ENCODE data around the gene TAX1BP1. TPM values are rescaled to one million over a fixed set of nuclear protein-coding genes. Genes with fewer than 3 reads are reported as not detected.

The TAX1BP1 gene
- polyA plus RNA-seq, 1 donor from 2014 or later: 115 TPM

DNA sequence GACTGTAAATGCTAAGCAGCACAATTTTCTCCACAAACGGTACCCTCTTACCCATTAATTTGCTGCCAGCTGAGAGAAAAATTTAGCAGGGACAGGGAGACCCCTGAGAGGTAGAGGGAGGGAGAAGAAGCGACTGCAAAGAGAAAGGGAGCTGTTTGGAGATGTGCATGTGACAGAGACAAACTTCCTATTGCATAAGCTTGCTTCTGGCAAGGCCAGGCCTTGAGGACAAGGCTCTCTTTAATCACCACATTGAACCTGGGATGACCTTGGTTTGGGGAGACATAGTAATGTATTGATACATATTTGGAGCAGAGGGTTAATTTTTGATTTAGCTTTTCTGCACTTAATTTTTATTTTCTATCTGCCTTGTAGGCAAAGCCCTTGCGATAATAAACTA, 46.2 kb upstream of the TAX1BP1 start:
- TF ChIP-seq EZH2 (IDR thresholded peaks at IDR 0.05; ENCODE audit: borderline replicate concordance, insufficient read depth, low read length, poor library complexity, severe bottlenecking) (no peak), MXI1 (conservative IDR thresholded peaks at IDR 0.05; ENCODE audit: poor library complexity, severe bottlenecking) (no peak), REST (IDR thresholded peaks at IDR 0.05; ENCODE audit: borderline replicate concordance) (no peak), SMC3 (conservative IDR thresholded peaks at IDR 0.05; ENCODE audit: poor library complexity) (no peak), RAD21 (conservative IDR thresholded peaks at IDR 0.05) (no peak), EP300 (conservative IDR thresholded peaks at IDR 0.05; ENCODE audit: poor library complexity, severe bottlenecking) (no peak), TAF1 (IDR thresholded peaks at IDR 0.05; ENCODE audit: low read depth) (no peak), POLR2AphosphoS5 (IDR thresholded peaks at IDR 0.05) (no peak)
- TF ChIP-seq, protein P1, sequence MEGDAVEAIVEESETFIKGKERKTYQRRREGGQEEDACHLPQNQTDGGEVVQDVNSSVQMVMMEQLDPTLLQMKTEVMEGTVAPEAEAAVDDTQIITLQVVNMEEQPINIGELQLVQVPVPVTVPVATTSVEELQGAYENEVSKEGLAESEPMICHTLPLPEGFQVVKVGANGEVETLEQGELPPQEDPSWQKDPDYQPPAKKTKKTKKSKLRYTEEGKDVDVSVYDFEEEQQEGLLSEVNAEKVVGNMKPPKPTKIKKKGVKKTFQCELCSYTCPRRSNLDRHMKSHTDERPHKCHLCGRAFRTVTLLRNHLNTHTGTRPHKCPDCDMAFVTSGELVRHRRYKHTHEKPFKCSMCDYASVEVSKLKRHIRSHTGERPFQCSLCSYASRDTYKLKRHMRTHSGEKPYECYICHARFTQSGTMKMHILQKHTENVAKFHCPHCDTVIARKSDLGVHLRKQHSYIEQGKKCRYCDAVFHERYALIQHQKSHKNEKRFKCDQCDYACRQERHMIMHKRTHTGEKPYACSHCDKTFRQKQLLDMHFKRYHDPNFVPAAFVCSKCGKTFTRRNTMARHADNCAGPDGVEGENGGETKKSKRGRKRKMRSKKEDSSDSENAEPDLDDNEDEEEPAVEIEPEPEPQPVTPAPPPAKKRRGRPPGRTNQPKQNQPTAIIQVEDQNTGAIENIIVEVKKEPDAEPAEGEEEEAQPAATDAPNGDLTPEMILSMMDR (IDR thresholded peaks at IDR 0.05; ENCODE audit: poor library complexity, severe bottlenecking): no peak
- H3K4me3 ChIP-seq (ENCODE audit: low read length): no peak overlapping the region
- no peaks in the 10 kb centered on the region for H4K20me1 ChIP-seq (ENCODE audit: insufficient read depth)
- no peak overlapping the region for H2AFZ ChIP-seq (ENCODE audit: low read depth, low read length)
- H3F3A ChIP-seq (ENCODE audit: insufficient read depth, low read length, poor library complexity, severe bottlenecking): no peaks in the 10 kb centered on the region
- H3K9me3 ChIP-seq (ENCODE audit: low read length): no peaks in the 10 kb centered on the region
- no peak overlapping the region for H3K27ac ChIP-seq (ENCODE audit: low read length)
- H3K79me2 ChIP-seq (replicated peaks; ENCODE audit: insufficient read depth, low read length): no peaks in the 10 kb centered on the region
- H3K36me3 ChIP-seq (ENCODE audit: insufficient read depth, low read length): no peaks in the 10 kb centered on the region
- no peaks in the 10 kb centered on the region for H3K9me2 ChIP-seq (ENCODE audit: insufficient read depth, low read length)
- H3K27me3 ChIP-seq (ENCODE audit: insufficient read depth, low read depth, low read length): no peaks in the 10 kb centered on the region
- H3K9ac ChIP-seq (ENCODE audit: low read length): no peak overlapping the region
- H3K4me2 ChIP-seq (ENCODE audit: low read length): no peak overlapping the region

DNA sequence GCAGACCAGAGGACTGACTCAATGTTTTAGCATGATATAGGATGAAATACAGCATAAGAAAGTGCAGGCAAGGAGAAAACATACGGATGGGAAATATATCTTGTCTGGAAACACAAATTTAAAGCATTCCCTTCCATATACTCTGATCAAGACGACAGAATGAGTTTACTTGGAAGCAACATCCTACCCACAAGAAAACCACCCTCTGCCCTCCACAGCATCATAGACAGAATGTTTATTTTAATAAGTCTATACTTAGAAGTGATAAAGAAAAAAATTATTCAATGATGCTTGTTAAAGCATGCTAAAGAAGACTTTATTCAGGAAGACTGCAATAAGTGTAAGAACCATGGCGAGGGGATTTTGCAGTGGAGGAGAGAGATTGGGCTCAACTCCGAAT, 44.9 kb upstream of the TAX1BP1 start:
- Histone ChIP-seq H3K79me2 (replicated peaks; ENCODE audit: insufficient read depth, low read length) (no peaks in the 10 kb centered on the region), H3K9me3 (ENCODE audit: low read length) (no peaks in the 10 kb centered on the region), H3K9me2 (ENCODE audit: insufficient read depth, low read length) (no peaks in the 10 kb centered on the region), H3K4me3 (ENCODE audit: low read length) (no peak overlapping the region), H3K27ac (ENCODE audit: low read length) (no peak overlapping the region), H3K4me2 (ENCODE audit: low read length) (no peak overlapping the region), H4K20me1 (ENCODE audit: insufficient read depth) (no peaks in the 10 kb centered on the region), H3K36me3 (ENCODE audit: insufficient read depth, low read length) (no peaks in the 10 kb centered on the region), H3K27me3 (ENCODE audit: insufficient read depth, low read depth, low read length) (no peaks in the 10 kb centered on the region), H3F3A (ENCODE audit: insufficient read depth, low read length, poor library complexity, severe bottlenecking) (no peaks in the 10 kb centered on the region), H3K9ac (ENCODE audit: low read length) (no peak overlapping the region), H2AFZ (ENCODE audit: low read depth, low read length) (no peak overlapping the region)
- TF ChIP-seq SMC3 (conservative IDR thresholded peaks at IDR 0.05; ENCODE audit: poor library complexity): no peak
- no peak for TF ChIP-seq TAF1 (IDR thresholded peaks at IDR 0.05; ENCODE audit: low read depth)
- TF ChIP-seq, protein P1 (IDR thresholded peaks at IDR 0.05; ENCODE audit: poor library complexity, severe bottlenecking): no peak
- TF ChIP-seq MXI1 (conservative IDR thresholded peaks at IDR 0.05; ENCODE audit: poor library complexity, severe bottlenecking): no peak
- no peak for TF ChIP-seq RAD21 (conservative IDR thresholded peaks at IDR 0.05)
- no peak for TF ChIP-seq EP300 (conservative IDR thresholded peaks at IDR 0.05; ENCODE audit: poor library complexity, severe bottlenecking)
- no peak for TF ChIP-seq EZH2 (IDR thresholded peaks at IDR 0.05; ENCODE audit: borderline replicate concordance, insufficient read depth, low read length, poor library complexity, severe bottlenecking)
- no peak for TF ChIP-seq POLR2AphosphoS5 (IDR thresholded peaks at IDR 0.05)
- TF ChIP-seq REST (IDR thresholded peaks at IDR 0.05; ENCODE audit: borderline replicate concordance): no peak
